Stomach (tissue), 9 donors: ENCODE results near the gene PRPS1. TPM values are rescaled to one million over a fixed set of nuclear protein-coding genes. Genes with fewer than 3 reads are reported as not detected.

Experiments
- DNase-seq, 2 donors: peaks; one replicate each; pipeline versions ENCODE4 v3.0.0 to v3.0.0-alpha.2; 2013 to 2019
- H3K27ac ChIP-seq, 5 donors: fragments of 200-600 bp in 4 of 5; sonication (generic) in 4 of 5; one replicate each; pipeline ENCODE4 v1.5.1; 2013 to 2019; ENCODE audit warnings: mild to moderate bottlenecking in 1 of 5, moderate library complexity in 1 of 5
- H3K27me3 ChIP-seq, 3 donors: fragments of 200-600 bp; sonication (generic); one replicate each; pipeline ENCODE4 v1.5.1; 2017 to 2019; ENCODE audit warnings: mixed run types in 1 of 3
- H3K36me3 ChIP-seq, 4 donors: fragments of 200-600 bp; sonication (generic); 1 replicate in 3 of 4; 2 replicates in 1 of 4; pipeline ENCODE4 v1.5.1; 2016 to 2019
- H3K4me1 ChIP-seq, 4 donors: fragments of 200-600 bp; sonication (generic); one replicate each; pipeline ENCODE4 v1.5.1; 2016 to 2019
- H3K4me3 ChIP-seq, 4 donors: fragments of 200-600 bp; sonication (generic) in 3 of 4; one replicate each; pipeline ENCODE4 v1.5.1; 2016 to 2019; ENCODE audit warnings: mild to moderate bottlenecking in 1 of 4
- H3K9me3 ChIP-seq, 4 donors: fragments of 200-600 bp; sonication (generic); one replicate each; pipeline ENCODE4 v1.5.1; 2016 to 2019
- EP300 ChIP-seq: sonication (generic); formaldehyde crosslinking; IDR thresholded peaks from one replicate; pipeline ENCODE4 v1.6.1; 2017; ENCODE audit warnings: antibody characterized with exemption
- POLR2A ChIP-seq, 4 donors: fragments of 450-650 bp; IDR thresholded peaks; one replicate each; pipeline ENCODE4 v1.6.1; 2016; ENCODE audit warnings: antibody characterized with exemption in 4 of 4, control low read depth in 2 of 4, mild to moderate bottlenecking in 1 of 4, moderate library complexity in 1 of 4
- POLR2AphosphoS5 ChIP-seq, 3 donors: sonication (generic); formaldehyde crosslinking; IDR thresholded peaks; one replicate each; pipeline ENCODE4 v1.6.1; 2016; ENCODE audit warnings: antibody characterized with exemption in 3 of 3
- WGBS, 5 donors: extraction: QIAGEN DNeasy Blood & Tissue Kit in 3 of 5; methylation state at CpG; one replicate each; pipeline versions ENCODE4 v1.1.5 to v1.1.7; 2013 to 2018; 5-methylcytosine and 5-hydroxymethylcytosine counted together
- intact Hi-C: fragments of 100-400 bp; cut with DNase I; formaldehyde crosslinking; loops from one replicate; pipeline ENCODE4 v1.15.1; 2023; ENCODE audit warnings: low total_unique reads
- polyA plus RNA-seq, 3 donors: library from polyadenylated mRNA; stranded (reverse); fragments of 200-250 nt; gene quantifications; one replicate each; pipeline ENCODE4 v1.2.3, GENCODE V29; 2013
- total RNA-seq, 5 donors: library from RNA; depleted of rRNA; stranded (reverse); fragments of >200 nt; gene quantifications; one replicate each; pipeline versions ENCODE4 v1.1.0 to v1.2.3, GENCODE V29; 2014 to 2016
- TF ChIP-seq, protein P1 (sequence below), 7 experiments: fragments of 450-650 bp in 4 of 7; fragments of 200-600 bp in 3 of 7; sonication (generic) in 3 of 7; IDR thresholded peaks; one replicate each; pipeline ENCODE4 v1.5.1; 2016 to 2019; ENCODE audit warnings: antibody characterized with exemption in 7 of 7, control low read depth in 2 of 7, mild to moderate bottlenecking in 1 of 7
- donor health status: healthy with polysubstance abuse.
- donor health status: Bipolar disorder and iron deficiency.
- donor health status: healthy.

The PRPS1 gene
- total and polyA plus RNA-seq, 8 donors: 1.2 to 46.4 (median 19.3) TPM

- H3K27ac ChIP-seq: no peak overlapping the region
- intact Hi-C loops: no loop called here
- WGBS, 5 donors: 70 to 89% (median 74%) methylated on average over 5 of the region's 5 CpGs
- H3K4me1 ChIP-seq: peaks cover 0 to 24% (median 13%) of the 10 kb centered on the region in 4 donors
- H3K4me3 ChIP-seq: no peak overlapping the region
- no peak for TF ChIP-seq POLR2A (IDR thresholded peaks at IDR 0.05)
- TF ChIP-seq EP300: no peak
- DNase-seq: no peak
- peaks cover 0 to 4% (median under 1%) of the 10 kb centered on the region in 4 donors for H3K36me3 ChIP-seq
- no peaks in the 10 kb centered on the region for H3K9me3 ChIP-seq
- no peaks in the 10 kb centered on the region for H3K27me3 ChIP-seq
These were observed 30.4 kb downstream of the PRPS1 start for GRCh38 chrX:107658660-107659059.

GRCh38 chrX:107659286-107659685, 31.0 kb downstream of the PRPS1 start:
- no peak for DNase-seq
- 25 to 63% (median 59%) methylated on average over 3 to 4 of the region's 4 CpGs for WGBS, 5 donors
- no peak for TF ChIP-seq POLR2AphosphoS5 (IDR thresholded peaks at IDR 0.05)
- TF ChIP-seq, protein P1, sequence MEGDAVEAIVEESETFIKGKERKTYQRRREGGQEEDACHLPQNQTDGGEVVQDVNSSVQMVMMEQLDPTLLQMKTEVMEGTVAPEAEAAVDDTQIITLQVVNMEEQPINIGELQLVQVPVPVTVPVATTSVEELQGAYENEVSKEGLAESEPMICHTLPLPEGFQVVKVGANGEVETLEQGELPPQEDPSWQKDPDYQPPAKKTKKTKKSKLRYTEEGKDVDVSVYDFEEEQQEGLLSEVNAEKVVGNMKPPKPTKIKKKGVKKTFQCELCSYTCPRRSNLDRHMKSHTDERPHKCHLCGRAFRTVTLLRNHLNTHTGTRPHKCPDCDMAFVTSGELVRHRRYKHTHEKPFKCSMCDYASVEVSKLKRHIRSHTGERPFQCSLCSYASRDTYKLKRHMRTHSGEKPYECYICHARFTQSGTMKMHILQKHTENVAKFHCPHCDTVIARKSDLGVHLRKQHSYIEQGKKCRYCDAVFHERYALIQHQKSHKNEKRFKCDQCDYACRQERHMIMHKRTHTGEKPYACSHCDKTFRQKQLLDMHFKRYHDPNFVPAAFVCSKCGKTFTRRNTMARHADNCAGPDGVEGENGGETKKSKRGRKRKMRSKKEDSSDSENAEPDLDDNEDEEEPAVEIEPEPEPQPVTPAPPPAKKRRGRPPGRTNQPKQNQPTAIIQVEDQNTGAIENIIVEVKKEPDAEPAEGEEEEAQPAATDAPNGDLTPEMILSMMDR (IDR thresholded peaks at IDR 0.05): no peak
- TF ChIP-seq POLR2A (IDR thresholded peaks at IDR 0.05): no peak
- no peak for TF ChIP-seq EP300
- Histone ChIP-seq H3K36me3 (peaks cover 0 to 8% (median 2%) of the 10 kb centered on the region in 4 donors), H3K4me3 (no peak overlapping the region), H3K27me3 (no peaks in the 10 kb centered on the region), H3K4me1 (peaks cover 0 to 24% (median 12%) of the 10 kb centered on the region in 4 donors), H3K27ac (no peak overlapping the region), H3K9me3 (no peaks in the 10 kb centered on the region)
- intact Hi-C loops: no loop called here

DNA sequence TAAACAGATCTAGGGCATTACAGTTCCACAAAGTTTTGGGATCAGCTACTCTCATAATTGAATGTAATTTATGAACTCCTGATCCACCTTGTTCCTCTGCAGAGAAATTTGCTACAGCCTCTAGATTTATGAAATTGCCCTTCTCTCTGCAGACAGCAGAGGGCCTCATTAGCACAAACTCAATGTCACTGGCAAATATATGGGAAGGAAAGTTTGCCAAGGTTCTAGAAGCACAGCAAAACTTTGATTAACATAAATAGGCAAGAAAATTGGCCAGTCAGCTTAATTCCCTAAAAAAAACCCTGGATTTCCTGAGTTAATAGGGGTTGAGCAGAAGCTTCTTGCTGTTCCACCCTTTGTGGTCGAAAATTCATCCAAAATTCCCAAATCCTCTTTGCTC, 31.5 kb downstream of the PRPS1 start:
- H3K27ac ChIP-seq: peak overlapping the region in 1 of 5 donors; percentile 12
- H3K9me3 ChIP-seq: no peaks in the 10 kb centered on the region
- peaks cover 0 to 21% (median 10%) of the 10 kb centered on the region in 4 donors for H3K4me1 ChIP-seq
- intact Hi-C loops: loop anchor here (5.0 kb wide), 1 partner anchor 118 kb away; the partner anchor contains the start of genes NCBP2L and TSC22D3
- no peak overlapping the region for H3K4me3 ChIP-seq
- peak in 1 of 2 donors; percentile 78 for DNase-seq
- no peak for TF ChIP-seq EP300
- TF ChIP-seq POLR2A (IDR thresholded peaks at IDR 0.05): no peak
- peak in 1 of 3 donors; percentile 30 for TF ChIP-seq POLR2AphosphoS5 (IDR thresholded peaks at IDR 0.05)
- TF ChIP-seq, protein P1 (IDR thresholded peaks at IDR 0.05): peak in 5 of 7 experiments; percentile 28 to 73 (median 60)
- no peaks in the 10 kb centered on the region for H3K27me3 ChIP-seq
- WGBS, 5 donors: 52 to 88% (median 78%) methylated on average over 1 of the region's 1 CpG
- H3K36me3 ChIP-seq: peaks cover 0 to 8% (median 2%) of the 10 kb centered on the region in 4 donors

GRCh38 chrX:107662145-107662544, 33.8 kb downstream of the PRPS1 start:
- no peak overlapping the region for H3K4me3 ChIP-seq
- H3K27me3 ChIP-seq: peaks cover 0 to 7% (median 0%) of the 10 kb centered on the region in 3 donors
- intact Hi-C loops: loop anchor here (5.0 kb wide), 1 partner anchor 115 kb away; the partner anchor contains the start of genes NCBP2L and TSC22D3
- H3K27ac ChIP-seq: no peak overlapping the region
- peaks cover 0 to 6% (median 2%) of the 10 kb centered on the region in 4 donors for H3K36me3 ChIP-seq
- DNase-seq: no peak
- TF ChIP-seq EP300 (no peak), POLR2A (IDR thresholded peaks at IDR 0.05) (no peak), POLR2AphosphoS5 (IDR thresholded peaks at IDR 0.05) (no peak)
- TF ChIP-seq, protein P1 (IDR thresholded peaks at IDR 0.05): no peak
- H3K9me3 ChIP-seq: no peaks in the 10 kb centered on the region
- WGBS, 5 donors: 57 to 79% (median 62%) methylated on average over 3 of the region's 3 CpGs
- peaks cover 0 to 12% (median 3%) of the 10 kb centered on the region in 4 donors for H3K4me1 ChIP-seq

- no peak overlapping the region for H3K27ac ChIP-seq
- no peak overlapping the region for H3K4me3 ChIP-seq
- no peak for DNase-seq
- TF ChIP-seq EP300: no peak
- TF ChIP-seq, protein P1 (IDR thresholded peaks at IDR 0.05): no peak
- no peak for TF ChIP-seq POLR2AphosphoS5 (IDR thresholded peaks at IDR 0.05)
- TF ChIP-seq POLR2A (IDR thresholded peaks at IDR 0.05): no peak
- peaks cover 0 to 12% (median 3%) of the 10 kb centered on the region in 4 donors for H3K4me1 ChIP-seq
- WGBS, 5 donors: 71 to 92% (median 84%) methylated on average over 5 of the region's 5 CpGs
- intact Hi-C loops: loop anchor here (5.0 kb wide), 1 partner anchor 114 kb away; the partner anchor contains the start of genes NCBP2L and TSC22D3
- peaks cover 0 to 7% (median 0%) of the 10 kb centered on the region in 3 donors for H3K27me3 ChIP-seq
- no peaks in the 10 kb centered on the region for H3K9me3 ChIP-seq
- H3K36me3 ChIP-seq: peaks cover 0 to 4% (median 2%) of the 10 kb centered on the region in 4 donors
These were observed 34.5 kb downstream of the PRPS1 start for GRCh38 chrX:107662824-107663223.
